Kidney glomerular epithelial cell (primary cell): ENCODE measurements around the gene DDAH1.
A peak's percentile ranks its signal among the peaks of the same experiment; 100 is the strongest.
"Not testable (repeated sequence)": the region's sequence is repeated elsewhere in the genome, so short reads cannot be mapped to it uniquely, and the experiment has no call there.

ENCODE experiments used
- DNase-seq: peaks from one replicate; lab custom pipeline; 2025; lab: John Stamatoyannopoulos, UW

DDAH1 gene

GRCh38 chr1:85359874-85360721 is 104.9 kb downstream of the DDAH1 start:
- DNase-seq: no peak

GRCh38 chr1:85358702-85359438 is 106.1 kb downstream of the DDAH1 start:
- no peak for DNase-seq

GRCh38 chr1:85357817-85358216 is 107.1 kb downstream of the DDAH1 start:
- no peak for DNase-seq

GRCh38 chr1:85356130-85356529 is 108.8 kb downstream of the DDAH1 start:
- DNase-seq: no peak

- DNase-seq: no peak
These were observed 112.9 kb downstream of the DDAH1 start for GRCh38 chr1:85352055-85352454.

GRCh38 chr1:85351202-85351828 is 113.6 kb downstream of the DDAH1 start:
- DNase-seq: no peak

GRCh38 chr1:85349224-85349623 is 115.7 kb downstream of the DDAH1 start:
- no peak for DNase-seq

- DNase-seq: no peak
These were observed 117.1 kb downstream of the DDAH1 start for GRCh38 chr1:85347908-85348307.

- DNase-seq: not testable (repeated sequence)
These were observed 117.7 kb downstream of the DDAH1 start for GRCh38 chr1:85347275-85347674.

GRCh38 chr1:85344256-85344694 is 120.7 kb downstream of the DDAH1 start:
- no peak for DNase-seq

- peak; percentile 92 for DNase-seq
These were observed 121.2 kb downstream of the DDAH1 start for GRCh38 chr1:85343612-85344255.

- DNase-seq: no peak
These were observed 121.7 kb downstream of the DDAH1 start for GRCh38 chr1:85343213-85343611.

GRCh38 chr1:85342207-85342606 is 122.8 kb downstream of the DDAH1 start:
- DNase-seq: peak; percentile 35

- no peak for DNase-seq
These were observed 124.5 kb downstream of the DDAH1 start for GRCh38 chr1:85340427-85340826.

- DNase-seq: no peak
These were observed 125.1 kb downstream of the DDAH1 start for GRCh38 chr1:85339656-85340399.

GRCh38 chr1:85339089-85339488 is 125.9 kb downstream of the DDAH1 start:
- peak; percentile 39 for DNase-seq

- peak; percentile 33 for DNase-seq
These were observed 130.0 kb downstream of the DDAH1 start for GRCh38 chr1:85334962-85335361.

GRCh38 chr1:85333186-85333585 is 131.8 kb downstream of the DDAH1 start:
- no peak for DNase-seq

- no peak for DNase-seq
These were observed 132.4 kb downstream of the DDAH1 start for GRCh38 chr1:85332575-85332974.

GRCh38 chr1:85330711-85331290 is 134.2 kb downstream of the DDAH1 start:
- no peak for DNase-seq

- DNase-seq: peak; percentile 67
These were observed 134.7 kb downstream of the DDAH1 start for GRCh38 chr1:85330214-85330631.
